HCT116 (cell line): Measurements from ENCODE around the gene CNPY3. TPM values are rescaled to one million over a fixed set of nuclear protein-coding genes. Genes with fewer than 3 reads are reported as not detected.

Experiments used
- ATAC-seq: fragments of 200-7000 bp; cut with Tn5 transposase; 2 replicates; pipeline ENCODE4 v1.9.1; 2020; ENCODE audit warnings: mild to moderate bottlenecking, moderate library complexity
- BruUV-seq: library from RNA; stranded (reverse); fragments of 400-500 nt; replicated peaks from 2 replicates; lab custom pipeline; 2021; lab: Mats Ljungman, UMichigan
- CTCF ChIA-PET: fragments of 300-600 bp; sonication (Branson Sonifier 250); formaldehyde crosslinking; loops from one replicate; lab custom pipeline; 2021; ENCODE audit warnings: antibody characterized with exemption; lab: Charles Lee
- POLR2A ChIA-PET: fragments of 300-600, 350-600 bp; sonication (Branson Sonifier 250); formaldehyde crosslinking; loops from one replicate; lab custom pipeline; 2021; ENCODE audit warnings: antibody characterized with exemption; lab: Charles Lee
- RAD21 ChIA-PET, 2 experiments: fragments of 300-600 bp; sonication (Branson Sonifier 250); formaldehyde crosslinking; loops; one replicate each; lab custom pipeline; 2023; ENCODE audit warnings: low total read pairs in 2 of 2; ENCODE audit not compliant: uncharacterized antibody in 2 of 2, unreplicated experiment in 2 of 2, low non-redundant PET in 1 of 2; lab: Charles Lee
- DNase-seq: peaks from one replicate; pipeline ENCODE4 v3.0.0-alpha.2; 2010; ENCODE audit warnings: low read depth, low spot score
- H2AFZ ChIP-seq: fragments of 200-600 bp; shearing (Covaris generic), sonication (generic); 2 replicates; pipeline ENCODE4 v1.6.1; 2017; ENCODE audit warnings: low read depth, mixed run types, mixed read lengths, antibody characterized with exemption, low read length; ENCODE audit not compliant: poor library complexity, severe bottlenecking
- H3K27ac ChIP-seq: 2 replicates; pipeline ENCODE4 v1.5.1; 2012; ENCODE audit warnings: low read depth, low read length
- H3K27me3 ChIP-seq: fragments of 200-600 bp; sonication (generic); 2 replicates; pipeline ENCODE4 v1.6.1; 2016; ENCODE audit warnings: mixed run types, low read length, mixed read lengths; ENCODE audit not compliant: insufficient read depth
- H3K36me3 ChIP-seq, 2 experiments: fragments of 200-500 bp in 1 of 2; fragments of 200-600 bp in 1 of 2; sonication (Bioruptor generic) in 1 of 2; sonication (generic) in 1 of 2; 2 replicates each; pipeline versions ENCODE4 v1.5.1 to v1.6.1; 2014 to 2016; ENCODE audit warnings: low read length in 2 of 2, inconsistent platforms in 1 of 2, mixed read lengths in 1 of 2, mixed run types in 1 of 2; ENCODE audit not compliant: insufficient read depth in 2 of 2, control insufficient read depth in 1 of 2
- H3K4me1 ChIP-seq, 2 experiments: fragments of 200-600 bp in 1 of 2; sonication (generic) in 1 of 2; 2 replicates each; pipeline versions ENCODE4 v1.5.1 to v1.6.1; 2012 to 2017; ENCODE audit warnings: low read length in 2 of 2, inconsistent platforms in 1 of 2, mild to moderate bottlenecking in 1 of 2, mixed read lengths in 1 of 2, mixed run types in 1 of 2, moderate library complexity in 1 of 2; ENCODE audit not compliant: insufficient read depth in 2 of 2, control insufficient read depth in 1 of 2
- H3K4me2 ChIP-seq: fragments of 200-600 bp; sonication (generic); 2 replicates; pipeline ENCODE4 v1.6.1; 2017; ENCODE audit warnings: mixed run types, low read length, mixed read lengths
- H3K4me3 ChIP-seq, 2 experiments: fragments of 200-600 bp in 1 of 2; sonication (generic) in 1 of 2; replicated peaks in 1 of 2; 2 replicates each; pipeline ENCODE4 v1.5.1; 2011 to 2016; ENCODE audit warnings: low read length in 2 of 2, control low read depth in 1 of 2, low read depth in 1 of 2, mild to moderate bottlenecking in 1 of 2, mixed read lengths in 1 of 2, mixed run types in 1 of 2
- H3K79me2 ChIP-seq: fragments of 200-600 bp; sonication (generic); 2 replicates; pipeline ENCODE4 v1.6.1; 2017; ENCODE audit warnings: mild to moderate bottlenecking, mixed run types, low read length, moderate library complexity, mixed read lengths; ENCODE audit not compliant: insufficient read depth
- H3K9ac ChIP-seq: fragments of 200-600 bp; sonication (generic); 2 replicates; pipeline ENCODE4 v1.6.1; 2016; ENCODE audit warnings: low read length, mixed read lengths
- H3K9me2 ChIP-seq: fragments of 200-600 bp; sonication (generic), shearing (Covaris generic); 2 replicates; pipeline ENCODE4 v1.6.1; 2017; ENCODE audit warnings: mixed run types, mild to moderate bottlenecking, moderate library complexity; ENCODE audit not compliant: insufficient read depth
- H3K9me3 ChIP-seq, 2 experiments: fragments of 200-500 bp in 1 of 2; fragments of 200-600 bp in 1 of 2; sonication (Bioruptor generic) in 1 of 2; sonication (generic) in 1 of 2; 2 replicates each; pipeline ENCODE4 v1.6.1; 2014 to 2017; ENCODE audit warnings: low read length in 2 of 2, mixed read lengths in 2 of 2, inconsistent platforms in 1 of 2, low read depth in 1 of 2, mild to moderate bottlenecking in 1 of 2, mixed run types in 1 of 2, moderate library complexity in 1 of 2; ENCODE audit not compliant: control insufficient read depth in 1 of 2, insufficient read depth in 1 of 2
- H4K20me1 ChIP-seq: fragments of 200-600 bp; sonication (generic), shearing (Covaris generic); 2 replicates; pipeline ENCODE4 v1.6.1; 2017; ENCODE audit warnings: mixed run types, mild to moderate bottlenecking, moderate library complexity; ENCODE audit not compliant: insufficient read depth
- ATF3 ChIP-seq: IDR thresholded peaks from 2 replicates; pipeline ENCODE4 v1.6.1; 2012
- CBX3 ChIP-seq: IDR thresholded peaks from 2 replicates; pipeline ENCODE4 v1.6.1; 2012; ENCODE audit warnings: low read depth
- CEBPB ChIP-seq: IDR thresholded peaks from 2 replicates; pipeline ENCODE4 v1.6.1; 2012; ENCODE audit warnings: low read depth
- EGR1 ChIP-seq: IDR thresholded peaks from 2 replicates; pipeline ENCODE4 v1.6.1; 2012; ENCODE audit warnings: low read depth
- ELF1 ChIP-seq: IDR thresholded peaks from 2 replicates; pipeline ENCODE4 v1.6.1; 2012; ENCODE audit warnings: low read depth, borderline replicate concordance
- EZH2 ChIP-seq: fragments of 200-600 bp; sonication (generic); IDR thresholded peaks from 2 replicates; pipeline ENCODE4 v1.6.1; 2017; ENCODE audit warnings: antibody characterized with exemption, mixed run types
- MAX ChIP-seq: IDR thresholded peaks from 2 replicates; pipeline ENCODE4 v1.6.1; 2012
- RAD21 ChIP-seq: IDR thresholded peaks from 2 replicates; pipeline ENCODE4 v1.6.1; 2012; ENCODE audit warnings: low read depth, mild to moderate bottlenecking
- SIN3A ChIP-seq: IDR thresholded peaks from 2 replicates; pipeline ENCODE4 v1.6.1; 2012; ENCODE audit warnings: low read depth
- SP1 ChIP-seq: IDR thresholded peaks from 2 replicates; pipeline ENCODE4 v1.6.1; 2012; ENCODE audit warnings: low read depth
- SRF ChIP-seq: IDR thresholded peaks from 2 replicates; pipeline ENCODE4 v1.6.1; 2012; ENCODE audit warnings: low read depth
- TCF7L2 ChIP-seq: IDR thresholded peaks from 2 replicates; pipeline ENCODE4 v1.7.0; 2011; ENCODE audit warnings: borderline replicate concordance, inconsistent platforms; ENCODE audit not compliant: insufficient read depth, insufficient read length; ENCODE audit errors: extremely low read depth
- YY1 ChIP-seq: IDR thresholded peaks from 2 replicates; pipeline ENCODE4 v1.6.1; 2011; ENCODE audit warnings: low read length, low read depth, moderate library complexity, mild to moderate bottlenecking; ENCODE audit not compliant: insufficient replicate concordance; ENCODE audit errors: extremely low read depth
- ZFX ChIP-seq: fragments of 450-650 bp; IDR thresholded peaks from 2 replicates; pipeline ENCODE4 v1.6.1; 2017
- intact Hi-C: fragments of 100-400 bp; cut with micrococcal nuclease; formaldehyde crosslinking; loops from 2 replicates; pipeline ENCODE4 v1.10.0; 2022
- total RNA-seq: library from RNA; stranded (reverse); gene quantifications from one replicate; pipeline ENCODE4 v1.2.1, GENCODE V29; 2021; ENCODE audit not compliant: unreplicated experiment
- TF ChIP-seq, protein P1 (sequence below): IDR thresholded peaks from 2 replicates; pipeline ENCODE4 v1.6.1; 2012; ENCODE audit warnings: low read depth

Gene CNPY3
- total RNA-seq, 1 experiment from 2014 or later: 49.1 TPM

DNA sequence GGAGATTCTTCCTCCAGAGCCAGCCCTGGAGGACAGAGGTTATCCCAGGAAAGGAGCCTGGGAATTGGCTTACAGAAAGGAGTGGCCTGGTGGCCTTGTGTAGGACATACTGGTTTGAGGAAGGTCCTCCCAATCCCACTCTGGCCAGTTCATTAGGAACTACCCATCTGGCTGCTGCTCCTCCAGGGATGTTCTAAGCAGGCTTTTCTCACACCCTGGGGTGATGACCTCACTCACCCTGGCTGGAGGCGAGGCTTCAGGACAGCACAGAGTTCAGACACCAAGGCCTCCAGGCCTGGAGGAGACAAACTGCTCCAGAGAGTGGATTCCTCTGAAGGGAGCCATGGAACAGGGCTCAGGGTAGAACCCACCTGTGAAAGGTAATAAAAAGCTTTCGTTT is 40.2 kb downstream of the CNPY3 start:
- TF ChIP-seq ELF1: no peak
- no peak for TF ChIP-seq ATF3
- TF ChIP-seq SIN3A: no peak
- TF ChIP-seq TCF7L2: no peak
- TF ChIP-seq SP1: no peak
- no peak for TF ChIP-seq CEBPB
- no peak for TF ChIP-seq MAX
- TF ChIP-seq, protein P1, sequence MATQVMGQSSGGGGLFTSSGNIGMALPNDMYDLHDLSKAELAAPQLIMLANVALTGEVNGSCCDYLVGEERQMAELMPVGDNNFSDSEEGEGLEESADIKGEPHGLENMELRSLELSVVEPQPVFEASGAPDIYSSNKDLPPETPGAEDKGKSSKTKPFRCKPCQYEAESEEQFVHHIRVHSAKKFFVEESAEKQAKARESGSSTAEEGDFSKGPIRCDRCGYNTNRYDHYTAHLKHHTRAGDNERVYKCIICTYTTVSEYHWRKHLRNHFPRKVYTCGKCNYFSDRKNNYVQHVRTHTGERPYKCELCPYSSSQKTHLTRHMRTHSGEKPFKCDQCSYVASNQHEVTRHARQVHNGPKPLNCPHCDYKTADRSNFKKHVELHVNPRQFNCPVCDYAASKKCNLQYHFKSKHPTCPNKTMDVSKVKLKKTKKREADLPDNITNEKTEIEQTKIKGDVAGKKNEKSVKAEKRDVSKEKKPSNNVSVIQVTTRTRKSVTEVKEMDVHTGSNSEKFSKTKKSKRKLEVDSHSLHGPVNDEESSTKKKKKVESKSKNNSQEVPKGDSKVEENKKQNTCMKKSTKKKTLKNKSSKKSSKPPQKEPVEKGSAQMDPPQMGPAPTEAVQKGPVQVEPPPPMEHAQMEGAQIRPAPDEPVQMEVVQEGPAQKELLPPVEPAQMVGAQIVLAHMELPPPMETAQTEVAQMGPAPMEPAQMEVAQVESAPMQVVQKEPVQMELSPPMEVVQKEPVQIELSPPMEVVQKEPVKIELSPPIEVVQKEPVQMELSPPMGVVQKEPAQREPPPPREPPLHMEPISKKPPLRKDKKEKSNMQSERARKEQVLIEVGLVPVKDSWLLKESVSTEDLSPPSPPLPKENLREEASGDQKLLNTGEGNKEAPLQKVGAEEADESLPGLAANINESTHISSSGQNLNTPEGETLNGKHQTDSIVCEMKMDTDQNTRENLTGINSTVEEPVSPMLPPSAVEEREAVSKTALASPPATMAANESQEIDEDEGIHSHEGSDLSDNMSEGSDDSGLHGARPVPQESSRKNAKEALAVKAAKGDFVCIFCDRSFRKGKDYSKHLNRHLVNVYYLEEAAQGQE: no peak
- no peak for TF ChIP-seq YY1
- TF ChIP-seq SRF: no peak
- no peak for TF ChIP-seq ZFX
- TF ChIP-seq EZH2: no peak
- TF ChIP-seq CBX3: no peak
- TF ChIP-seq EGR1: no peak
- TF ChIP-seq RAD21: no peak
- Histone ChIP-seq H3K4me3 (no peak overlapping the region), H3K27me3 (no peaks in the 10 kb centered on the region), H3K79me2 (no peaks in the 10 kb centered on the region), H3K36me3 (peaks cover 0 to 3% of the 10 kb centered on the region in 2 experiments; a peak in 2 of 4 replicates), H4K20me1 (no peaks in the 10 kb centered on the region), H2AFZ (no peak overlapping the region), H3K27ac (no peak overlapping the region), H3K9ac (no peak overlapping the region), H3K4me1 (peaks cover 15 to 27% of the 10 kb centered on the region in 2 experiments), H3K4me2 (no peak overlapping the region), H3K9me2 (no peaks in the 10 kb centered on the region), H3K9me3 (no peaks in the 10 kb centered on the region)
- no TSS peak for BruUV-seq
- intact Hi-C loops: no loop called here
- DNase-seq (no peak), ATAC-seq (no peak)
- POLR2A ChIA-PET: no interaction called here
- CTCF ChIA-PET: no interaction called here
- RAD21 ChIA-PET: no interaction called here
